Mucosa of descending colon (tissue), 3 donors: ENCODE results near the gene PLXNA4. TPM values are rescaled to one million over a fixed set of nuclear protein-coding genes. Genes with fewer than 3 reads are reported as not detected.

Experiments used
- ATAC-seq: fragments of 200-7000 bp; cut with Tn5 transposase; one replicate; pipeline ENCODE4 v1.9.1; 2020; ENCODE audit warnings: mild to moderate bottlenecking, moderate library complexity
- DNase-seq, 3 donors: peaks; one replicate each; pipeline ENCODE4 v3.0.0-alpha.2; 2020
- H3K36me3 ChIP-seq: fragments of 200-600 bp; one replicate; pipeline ENCODE4 v1.8.0; 2021; ENCODE audit warnings: low read depth, mild to moderate bottlenecking
- H3K4me1 ChIP-seq: fragments of 200-600 bp; one replicate; pipeline ENCODE4 v1.8.0; 2021; ENCODE audit warnings: low read depth, mild to moderate bottlenecking
- H3K4me3 ChIP-seq: fragments of 200-600 bp; one replicate; pipeline ENCODE4 v1.8.0; 2021; ENCODE audit warnings: mild to moderate bottlenecking
- H3K9me3 ChIP-seq: fragments of 200-600 bp; one replicate; pipeline ENCODE4 v1.8.0; 2021; ENCODE audit warnings: mild to moderate bottlenecking
- CTCF ChIP-seq: fragments of 200-600 bp; IDR thresholded peaks from one replicate; pipeline ENCODE4 v1.8.0; 2022; ENCODE audit warnings: antibody characterized with exemption, mild to moderate bottlenecking
- intact Hi-C, 2 donors: fragments of 100-400 bp; cut with DNase I in 1 of 2; cut with micrococcal nuclease in 1 of 2; formaldehyde crosslinking; loops; one replicate each; pipeline versions ENCODE4 v1.11.0 to v1.11.1; 2022; cut with DNase I, micrococcal nuclease
- total RNA-seq, 3 donors: library from RNA; stranded (reverse); fragmentation: NEBNext Ultra II Directional in 2 of 3; extraction: Animal tissue kit (Norgen Biotek cat#: 25700) in 2 of 3; gene quantifications; one replicate each; pipeline versions ENCODE4 v1.2.1 to v1.2.4, GENCODE V29; 2021 to 2023
- donor health status: DM: no; HTN: no; CAD: no; lungs with moderate emphysema.
- donor health status: DM: no; HTN: no; CAD: no.
- donor health status: DM: no; HTN: yes; CAD: no.

The PLXNA4 gene
- total RNA-seq, 3 donors from 2014 or later, result 0.78 to 3.5 (median 2.7) TPM

- H3K4me3 ChIP-seq, result no peak overlapping the region
- peak; percentile 95 for ATAC-seq
- DNase-seq, result peak; percentile 74 to 89 (median 85)
- H3K9me3 ChIP-seq, result no peaks in the 10 kb centered on the region
- peaks cover 11% of the 10 kb centered on the region for H3K4me1 ChIP-seq
- intact Hi-C loops, result loop anchor here (5.0 kb wide), 1 partner anchor 264 kb away; no protein-coding TSS in a partner anchor
- TF ChIP-seq CTCF, result peak; percentile 77
- H3K36me3 ChIP-seq, result no peaks in the 10 kb centered on the region
These were observed 257.6 kb downstream of the PLXNA4 start for GRCh38 chr7:132318352-132319318.

GRCh38 chr7:132317701-132318351 is 258.4 kb downstream of the PLXNA4 start:
- Histone ChIP-seq H3K9me3 (no peaks in the 10 kb centered on the region), H3K4me3 (no peak overlapping the region), H3K36me3 (no peaks in the 10 kb centered on the region), H3K4me1 (peaks cover 11% of the 10 kb centered on the region)
- ATAC-seq (no peak), DNase-seq (no peak)
- intact Hi-C loops, result loop anchor here (5.0 kb wide), 1 partner anchor 264 kb away; no protein-coding TSS in a partner anchor
- no peak for TF ChIP-seq CTCF

- no peak for ATAC-seq
- H3K4me1 ChIP-seq, result no peaks in the 10 kb centered on the region
- no peaks in the 10 kb centered on the region for H3K9me3 ChIP-seq
- H3K4me3 ChIP-seq, result no peak overlapping the region
- DNase-seq, result no peak
- intact Hi-C loops, result no loop called here
- no peak for TF ChIP-seq CTCF
- H3K36me3 ChIP-seq, result no peaks in the 10 kb centered on the region
These were observed 263.7 kb downstream of the PLXNA4 start for GRCh38 chr7:132312531-132313055.

GRCh38 chr7:132311733-132312132 is 264.5 kb downstream of the PLXNA4 start:
- no peaks in the 10 kb centered on the region for H3K4me1 ChIP-seq
- DNase-seq, result no peak
- H3K4me3 ChIP-seq, result no peak overlapping the region
- H3K36me3 ChIP-seq, result no peaks in the 10 kb centered on the region
- H3K9me3 ChIP-seq, result no peaks in the 10 kb centered on the region
- no peak for ATAC-seq
- intact Hi-C loops, result no loop called here
- no peak for TF ChIP-seq CTCF

GRCh38 chr7:132309102-132309805 is 267.0 kb downstream of the PLXNA4 start:
- intact Hi-C loops, result no loop called here
- ATAC-seq (no peak), DNase-seq (no peak)
- TF ChIP-seq CTCF, result no peak
- H3K4me1 ChIP-seq, result no peaks in the 10 kb centered on the region
- no peak overlapping the region for H3K4me3 ChIP-seq
- H3K36me3 ChIP-seq, result no peaks in the 10 kb centered on the region
- H3K9me3 ChIP-seq, result no peaks in the 10 kb centered on the region
